Endothelial cell of umbilical vein (primary cell): ENCODE measurements around the gene PRELID3B. TPM values are rescaled to one million over a fixed set of nuclear protein-coding genes. Genes with fewer than 3 reads are reported as not detected.

Experiments
- BruUV-seq: library from RNA; stranded (reverse); fragments of 400-500 nt; replicated peaks from 2 replicates; lab custom pipeline; 2021; lab: Mats Ljungman, UMichigan
- CTCF ChIA-PET: fragments of 300-600, 350-600 bp; sonication (Branson Sonifier 250); formaldehyde crosslinking; loops from one replicate; lab custom pipeline; 2021; ENCODE audit warnings: antibody characterized with exemption, inconsistent platforms; lab: Charles Lee
- POLR2A ChIA-PET: fragments of 300-600, 350-600 bp; sonication (Branson Sonifier 250); formaldehyde crosslinking; loops from one replicate; lab custom pipeline; 2021; ENCODE audit warnings: antibody characterized with exemption, inconsistent platforms; lab: Charles Lee
- DNase-seq: peaks from one replicate; pipeline ENCODE4 v3.0.0-alpha.2; 2011; ENCODE audit warnings: low read depth, low spot score
- FAIRE-seq: peaks from 2 replicates; lab custom pipeline; 2011; peaks lifted over from hg19 to GRCh38; lab: Jason Lieb, UNC
- H2AFZ ChIP-seq: 2 replicates; pipeline ENCODE4 v1.6.0; 2012; ENCODE audit warnings: low read depth, low read length, control low read depth, inconsistent platforms
- H3K27ac ChIP-seq: 2 replicates; pipeline ENCODE4 v1.5.1; 2011; ENCODE audit warnings: low read depth, mild to moderate bottlenecking, control low read depth, low read length, moderate library complexity; ENCODE audit not compliant: insufficient read depth
- H3K27me3 ChIP-seq, 2 experiments: 2 replicates each; pipeline versions ENCODE4 v1.6.0 to v1.6.1; 2011; ENCODE audit warnings: low read length in 2 of 2, mixed read lengths in 1 of 2; ENCODE audit not compliant: control insufficient read depth in 2 of 2, insufficient read depth in 2 of 2
- H3K36me3 ChIP-seq, 2 experiments: 2 replicates in 1 of 2; 3 replicates in 1 of 2; pipeline ENCODE4 v1.5.1; 2011; ENCODE audit warnings: low read length in 2 of 2, mild to moderate bottlenecking in 1 of 2, moderate library complexity in 1 of 2; ENCODE audit not compliant: control insufficient read depth in 2 of 2, insufficient read depth in 2 of 2; ENCODE audit errors: extremely low read depth in 1 of 2
- H3K4me1 ChIP-seq: 3 replicates; pipeline ENCODE4 v1.5.1; 2011; ENCODE audit warnings: mild to moderate bottlenecking, low read length; ENCODE audit not compliant: control insufficient read depth, insufficient read depth; ENCODE audit errors: extremely low read depth
- H3K4me2 ChIP-seq: 2 replicates; pipeline ENCODE4 v1.6.1; 2011; ENCODE audit warnings: low read length, control low read depth, mixed read lengths; ENCODE audit not compliant: insufficient read depth
- H3K4me3 ChIP-seq, 3 experiments: fragments of 200-600 bp in 1 of 3; sonication (generic), shearing (Covaris generic) in 1 of 3; replicated peaks in 1 of 3; 2 replicates each; pipeline ENCODE4 v1.5.1; 2011 to 2016; ENCODE audit warnings: control low read depth in 3 of 3, low read length in 3 of 3, mild to moderate bottlenecking in 2 of 3, inconsistent platforms in 1 of 3, low read depth in 1 of 3, moderate library complexity in 1 of 3; ENCODE audit not compliant: insufficient read depth in 1 of 3
- H3K79me2 ChIP-seq: 2 replicates; pipeline ENCODE4 v1.6.0; 2012; ENCODE audit warnings: low read length, inconsistent platforms; ENCODE audit not compliant: control insufficient read depth, insufficient read depth
- H3K9ac ChIP-seq: replicated peaks from 2 replicates; pipeline ENCODE3; 2011; ENCODE audit warnings: low read length, control low read depth; ENCODE audit not compliant: insufficient read depth; ENCODE audit errors: extremely low read depth
- H3K9me1 ChIP-seq: replicated peaks from 3 replicates; pipeline ENCODE4 v1.6.0; 2011; ENCODE audit warnings: mild to moderate bottlenecking, low read length; ENCODE audit not compliant: control insufficient read depth, insufficient read depth; ENCODE audit errors: extremely low read depth
- H3K9me3 ChIP-seq: replicated peaks from 2 replicates; pipeline ENCODE4 v1.5.1; 2012; ENCODE audit warnings: low read length, inconsistent platforms; ENCODE audit not compliant: control insufficient read depth, insufficient read depth
- H4K20me1 ChIP-seq: replicated peaks from 2 replicates; pipeline ENCODE3; 2011; ENCODE audit warnings: mild to moderate bottlenecking, low read length; ENCODE audit not compliant: control insufficient read depth, insufficient read depth; ENCODE audit errors: extremely low read depth
- EZH2 ChIP-seq: IDR thresholded peaks from 2 replicates; pipeline ENCODE4 v1.6.1; 2012; ENCODE audit warnings: borderline replicate concordance, low read depth, mild to moderate bottlenecking, moderate library complexity, low read length, inconsistent platforms; ENCODE audit not compliant: severe bottlenecking
- JUN ChIP-seq: IDR thresholded peaks from 2 replicates; pipeline ENCODE4 v1.6.1; 2011; ENCODE audit warnings: borderline replicate concordance, low read depth; ENCODE audit not compliant: insufficient read length, insufficient read depth
- MAX ChIP-seq: IDR thresholded peaks from 2 replicates; pipeline ENCODE4 v1.6.1; 2011; ENCODE audit not compliant: insufficient read depth, insufficient read length
- MYC ChIP-seq: IDR thresholded peaks from one replicate; pipeline ENCODE4 v1.6.1; 2011; ENCODE audit warnings: mild to moderate bottlenecking, low read depth, low read length
- POLR2A ChIP-seq: IDR thresholded peaks from 2 replicates; pipeline ENCODE4 v1.6.1; 2012; ENCODE audit warnings: low read depth, mild to moderate bottlenecking, control low read depth, low read length
- POLR2AphosphoS5 ChIP-seq: IDR thresholded peaks from 2 replicates; pipeline ENCODE4 v1.6.1; 2012; ENCODE audit warnings: low read depth, mild to moderate bottlenecking, control low read depth, low read length, moderate library complexity; ENCODE audit not compliant: insufficient read depth
- dilution Hi-C: fragments of 300-500 bp; cut with MboI; formaldehyde crosslinking; loops from one replicate; pipeline ENCODE4 v1.15.0; 2019; ENCODE audit warnings: low sequenced_read_pairs; ENCODE audit not compliant: extremely low pct_ligation_motif_present
- intact Hi-C: fragments of 100-400 bp; cut with micrococcal nuclease; formaldehyde crosslinking; loops from one replicate; pipeline ENCODE4 v1.10.0; 2022
- polyA plus RNA-seq, 4 experiments: library from polyadenylated mRNA; depleted of rRNA in 3 of 4; stranded (reverse) in 3 of 4; unstranded in 1 of 4; fragments of >200 nt; gene quantifications; 2 replicates each; pipeline versions ENCODE4 v1.2.1 to v1.2.3, GENCODE V29; 2011 to 2012; ENCODE audit warnings: missing spikeins in 1 of 4
- total RNA-seq: library from RNA; stranded (reverse); gene quantifications from 2 replicates; pipeline ENCODE4 v1.2.3, GENCODE V29; 2021

The PRELID3B gene
- total and polyA plus RNA-seq, 2 donors (not counting 3 experiments of a cell fraction or from before 2014, with no cell fraction given), result 14.9 to 57.2 TPM

DNA sequence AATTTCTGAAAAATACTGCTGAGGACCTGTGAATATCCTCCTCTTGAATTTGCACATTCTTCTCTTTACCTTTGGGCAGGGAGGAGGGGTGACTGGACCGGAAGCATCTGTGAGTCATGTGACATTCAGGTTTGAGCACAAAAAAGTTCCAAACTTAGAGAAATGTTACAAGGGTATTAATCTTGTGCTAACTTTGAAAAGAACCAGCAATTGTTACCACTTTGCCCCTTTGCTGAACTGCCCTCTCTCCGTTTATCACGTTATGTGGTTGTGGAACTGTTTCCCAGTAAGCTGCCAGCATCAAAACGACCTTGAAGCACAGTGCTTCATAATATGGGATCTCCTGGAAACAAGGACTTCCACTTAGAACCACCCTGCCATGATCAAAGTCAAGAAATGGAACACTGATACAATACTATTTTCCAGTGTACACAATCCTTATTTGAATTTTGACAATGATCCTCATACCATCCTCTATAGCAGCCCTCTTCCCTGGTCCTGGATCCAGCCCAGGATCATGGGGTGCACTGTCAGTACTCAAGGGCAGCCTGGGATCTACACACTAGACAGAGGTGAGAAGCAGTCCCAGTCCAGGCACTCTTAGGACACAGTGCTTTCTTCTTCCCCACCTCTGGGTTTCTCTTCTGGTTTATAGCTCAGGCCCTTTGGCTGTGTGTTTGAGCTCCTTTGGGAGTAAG lies 25.6 kb downstream of the PRELID3B start:
- H3K4me1 ChIP-seq, result peaks cover 7% of the 10 kb centered on the region
- dilution Hi-C loops, result no loop called here
- no peak overlapping the region for H3K4me3 ChIP-seq
- H4K20me1 ChIP-seq, result no peaks in the 10 kb centered on the region
- ChIA-PET POLR2A (no interaction called here), CTCF (interaction anchor here (1.5 to 3.4 kb wide), 2 partner anchors 11 to 206 kb away, joined by 3 to 14 read pairs; no protein-coding TSS in a partner anchor)
- intact Hi-C loops, result loop anchor here (10.0 kb wide), 2 partner anchors 362 to 928 kb away; partner anchors contain the start of genes FAM217B, PPP1R3D and STX16
- BruUV-seq, result no TSS peak
- FAIRE-seq, result peak; percentile 61
- no peaks in the 10 kb centered on the region for H3K9me1 ChIP-seq
- H3K27me3 ChIP-seq, result no peaks in the 10 kb centered on the region
- H2AFZ ChIP-seq, result no peak overlapping the region
- H3K27ac ChIP-seq, result peak overlapping the region; percentile 26
- H3K9me3 ChIP-seq, result no peaks in the 10 kb centered on the region
- DNase-seq, result peak; percentile 37
- H3K79me2 ChIP-seq, result no peaks in the 10 kb centered on the region
- H3K36me3 ChIP-seq, result no peaks in the 10 kb centered on the region
- H3K4me2 ChIP-seq, result peak overlapping the region; percentile 9
- TF ChIP-seq JUN, result peak; percentile 51
- no peak for TF ChIP-seq EZH2
- no peak overlapping the region for H3K9ac ChIP-seq

GRCh38 chr20:59015812-59016711 lies 26.5 kb downstream of the PRELID3B start:
- ChIA-PET POLR2A (no interaction called here), CTCF (interaction anchor here (1.5 to 3.4 kb wide), 2 partner anchors 12 to 206 kb away, joined by 3 to 14 read pairs; no protein-coding TSS in a partner anchor)
- Histone ChIP-seq H3K27me3 (no peaks in the 10 kb centered on the region), H3K4me3 (no peak overlapping the region), H3K4me2 (no peak overlapping the region), H2AFZ (no peak overlapping the region), H3K36me3 (no peaks in the 10 kb centered on the region), H3K27ac (no peak overlapping the region), H3K9ac (no peak overlapping the region), H3K79me2 (no peaks in the 10 kb centered on the region), H3K4me1 (peaks cover 15% of the 10 kb centered on the region), H3K9me1 (no peaks in the 10 kb centered on the region), H3K9me3 (no peaks in the 10 kb centered on the region), H4K20me1 (no peaks in the 10 kb centered on the region)
- FAIRE-seq (no peak), DNase-seq (no peak)
- dilution Hi-C loops (no loop called here), intact Hi-C loops (loop anchor here (10.0 kb wide), 2 partner anchors 361 to 929 kb away; partner anchors contain the start of genes FAM217B, PPP1R3D and STX16)
- TF ChIP-seq MYC, result no peak
- TF ChIP-seq EZH2, result no peak
- TF ChIP-seq MAX, result no peak
- no peak for TF ChIP-seq POLR2A
- no peak for TF ChIP-seq POLR2AphosphoS5
- TF ChIP-seq JUN, result no peak
- BruUV-seq, result no TSS peak
